Occipital lobe (tissue), 2 donors: Measurements from ENCODE around the gene HBE1. TPM values are rescaled to one million over a fixed set of nuclear protein-coding genes. Genes with fewer than 3 reads are reported as not detected.
"Not testable (repeated sequence)": the region's sequence is repeated elsewhere in the genome, so short reads cannot be mapped to it uniquely, and the experiment has no call there.

Experiments used
- DNase-seq: peaks from one replicate; lab custom pipeline; 2025; lab: John Stamatoyannopoulos, UW
- total RNA-seq: library from RNA; depleted of rRNA; stranded (reverse); fragments of >200 nt; gene quantifications from one replicate; pipeline ENCODE4 v1.2.3, GENCODE V29; 2014

The HBE1 gene
- 3.6 TPM for total RNA-seq

- DNase-seq: no peak
These were observed at the start of gene HBE1 for GRCh38 chr11:5269715-5270147. TSS of gene HBE1 (minus strand) at chr11:5269945. CDS start at chr11:5269890, 55 bp downstream.

- no peak for DNase-seq
These were observed 47.5 kb upstream of the HBE1 start for GRCh38 chr11:5317292-5317691.

- DNase-seq: not testable (repeated sequence)
These were observed 43.7 kb upstream of the HBE1 start for GRCh38 chr11:5313326-5314023.

GRCh38 chr11:5310423-5310822, 40.7 kb upstream of the HBE1 start:
- no peak for DNase-seq

GRCh38 chr11:5307256-5308019, 37.7 kb upstream of the HBE1 start:
- DNase-seq: no peak

- no peak for DNase-seq
These were observed 34.3 kb upstream of the HBE1 start for GRCh38 chr11:5304046-5304445.

GRCh38 chr11:5303626-5304025, 33.9 kb upstream of the HBE1 start:
- DNase-seq: no peak

GRCh38 chr11:5301846-5302245, 32.1 kb upstream of the HBE1 start, which contains the start of gene OR51B4:
TSS of gene OR51B4 (minus strand) at chr11:5301946. CDS start at chr11:5301946, 0 bp downstream.
- DNase-seq: no peak

GRCh38 chr11:5300251-5300650, 30.5 kb upstream of the HBE1 start:
- DNase-seq: no peak

GRCh38 chr11:5298451-5298850, 28.7 kb upstream of the HBE1 start:
- DNase-seq: no peak

- DNase-seq: no peak
These were observed 28.1 kb upstream of the HBE1 start for GRCh38 chr11:5297721-5298323.

GRCh38 chr11:5294342-5294995, 24.7 kb upstream of the HBE1 start:
- DNase-seq: not testable (repeated sequence)

GRCh38 chr11:5293028-5293427, 23.3 kb upstream of the HBE1 start:
- DNase-seq: no peak

- DNase-seq: no peak
These were observed 21.6 kb upstream of the HBE1 start for GRCh38 chr11:5291207-5291838.

GRCh38 chr11:5290106-5290505, 20.4 kb upstream of the HBE1 start:
- DNase-seq: no peak

- no peak for DNase-seq
These were observed 20.0 kb upstream of the HBE1 start for GRCh38 chr11:5289696-5290095.

- no peak for DNase-seq
These were observed 19.3 kb upstream of the HBE1 start for GRCh38 chr11:5288906-5289550.

- no peak for DNase-seq
These were observed 18.6 kb upstream of the HBE1 start for GRCh38 chr11:5288108-5288905.

- DNase-seq: no peak
These were observed 17.2 kb upstream of the HBE1 start for GRCh38 chr11:5286901-5287300.

- DNase-seq: no peak
These were observed 16.6 kb upstream of the HBE1 start for GRCh38 chr11:5286351-5286750.
